Activated CD8-positive, alpha-beta memory T cell treated with anti-CD3 and anti-CD28 coated beads for 48 hours (primary cell): ENCODE results near the gene LEUTX.
"Not testable (repeated sequence)": the region's sequence is repeated elsewhere in the genome, so short reads cannot be mapped to it uniquely, and the experiment has no call there.

Experiments used
- DNase-seq, 3 experiments: peaks; one replicate each; pipeline ENCODE4 v3.0.0-alpha.2; 2020; ENCODE audit warnings: low read depth in 2 of 3, low spot score in 2 of 3

The LEUTX gene

DNA sequence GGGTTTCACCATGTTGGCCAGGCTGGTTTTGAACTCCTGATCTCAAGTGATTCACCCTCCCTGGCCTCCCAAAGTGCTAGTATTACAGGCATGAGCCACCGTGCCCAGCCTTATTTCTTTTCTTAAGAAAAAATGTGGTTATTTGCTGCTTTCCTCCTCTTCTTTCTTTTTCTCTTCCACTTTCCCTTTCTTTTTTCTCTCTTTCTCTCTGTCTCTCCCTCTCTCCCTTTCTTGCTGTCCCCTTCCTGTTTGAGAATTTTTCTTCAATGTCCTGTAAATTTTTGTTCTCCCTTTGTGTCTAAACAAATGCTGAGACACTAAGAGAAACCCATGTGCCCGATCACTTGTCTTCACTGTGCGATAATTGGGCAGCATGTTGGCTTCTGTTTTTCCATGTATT, 2.2 kb downstream of the LEUTX start:
- no peak for DNase-seq

GRCh38 chr19:39788244-39788643, 9.6 kb downstream of the LEUTX start:
- no peak for DNase-seq

DNA sequence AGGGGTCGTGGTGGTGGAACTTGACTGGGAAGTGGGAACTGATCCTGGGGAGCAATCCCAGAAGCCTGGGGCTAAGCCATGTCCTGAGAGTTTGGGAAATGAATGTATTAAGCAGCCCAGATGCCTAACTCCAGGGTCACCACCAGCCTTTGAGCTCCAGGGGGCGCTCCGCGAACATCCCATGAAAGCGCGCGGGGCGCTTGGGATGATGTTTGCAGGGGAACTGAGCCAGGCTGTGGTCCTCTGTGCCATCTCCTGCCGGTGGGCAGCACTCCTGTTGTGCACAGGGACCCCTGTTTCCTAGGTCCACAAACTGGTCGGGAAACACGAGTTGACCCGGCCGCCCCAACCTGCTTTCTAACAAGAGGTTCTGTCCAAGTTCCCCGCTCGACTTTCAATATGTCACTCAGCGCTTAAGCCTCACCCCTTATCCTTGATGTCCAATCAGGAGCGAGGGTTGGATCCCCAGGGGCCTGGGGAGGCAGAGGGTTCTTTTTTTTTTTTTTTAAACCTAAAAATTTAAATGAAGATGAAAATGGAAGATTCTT, 14.4 kb downstream of the LEUTX start:
- DNase-seq: peak; percentile 42 to 71 (median 43)

GRCh38 chr19:39795001-39795400, 16.3 kb downstream of the LEUTX start:
- no peak for DNase-seq

- DNase-seq: no peak
Measured at GRCh38 chr19:39796000-39796498, 17.4 kb downstream of the LEUTX start.

DNA sequence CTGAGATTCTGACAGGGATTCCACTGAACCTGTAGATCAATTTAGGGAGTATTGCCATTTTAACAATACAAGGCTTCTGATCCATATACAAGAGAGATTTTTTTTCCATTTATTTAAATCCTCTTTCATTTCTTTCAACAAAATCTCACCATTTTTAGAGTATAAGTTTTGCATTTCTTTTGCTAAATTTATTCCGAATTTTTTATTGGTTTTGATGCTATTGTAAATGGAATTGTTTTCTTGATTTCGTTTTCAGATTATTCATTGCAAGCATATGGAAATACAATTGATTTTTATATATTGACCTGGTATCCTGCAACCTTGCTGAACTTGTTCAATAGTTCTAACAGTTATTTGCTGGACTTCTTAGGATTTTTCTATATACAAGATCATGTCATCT, 18.4 kb downstream of the LEUTX start:
- no peak for DNase-seq

- no peak for DNase-seq
Measured at GRCh38 chr19:39802958-39803357, 24.3 kb downstream of the LEUTX start.

DNA sequence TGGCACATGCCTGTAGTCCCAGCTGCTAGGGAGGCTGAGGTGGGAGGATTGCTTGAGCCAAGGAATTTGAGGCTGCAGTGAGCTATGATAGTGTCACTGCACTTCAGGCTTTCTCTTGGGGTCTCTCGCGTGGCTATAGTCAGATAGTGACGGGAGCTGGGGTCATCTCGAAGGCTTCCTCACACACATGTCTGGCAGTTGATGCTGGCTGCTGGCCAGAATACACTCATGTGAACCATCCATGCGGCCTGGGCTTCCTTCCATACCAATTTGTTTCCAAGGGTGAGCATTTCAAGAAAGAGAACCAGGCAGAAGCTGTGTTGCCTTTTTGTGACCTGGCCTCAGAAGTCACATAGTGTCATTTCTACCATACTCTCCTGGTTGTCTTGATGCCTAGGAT, 26.4 kb downstream of the LEUTX start:
- DNase-seq: no peak

DNA sequence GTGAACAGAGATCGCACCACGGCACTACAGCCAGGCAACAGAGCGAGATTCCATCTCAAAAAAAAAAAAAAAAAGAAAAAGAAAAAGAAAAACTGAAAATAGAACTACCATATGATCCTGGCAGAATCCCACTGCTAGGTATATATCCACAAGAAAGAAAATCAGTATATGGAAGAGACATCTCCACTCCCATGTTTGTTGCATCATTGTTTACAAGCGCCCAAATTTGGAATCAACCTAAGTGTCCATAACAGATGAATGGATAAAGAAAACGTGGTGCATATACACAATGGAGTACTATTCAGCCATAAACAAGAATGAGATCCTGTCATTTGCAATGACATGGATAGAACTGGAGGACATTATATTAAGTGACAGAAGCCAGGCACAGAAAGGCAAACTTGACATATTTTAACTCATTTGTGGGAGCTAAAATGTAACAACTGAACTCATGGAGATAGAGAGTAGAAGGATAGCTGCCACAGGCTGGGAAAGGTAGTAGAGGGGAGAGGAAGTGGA, 29.3 kb downstream of the LEUTX start:
- no peak for DNase-seq

DNA sequence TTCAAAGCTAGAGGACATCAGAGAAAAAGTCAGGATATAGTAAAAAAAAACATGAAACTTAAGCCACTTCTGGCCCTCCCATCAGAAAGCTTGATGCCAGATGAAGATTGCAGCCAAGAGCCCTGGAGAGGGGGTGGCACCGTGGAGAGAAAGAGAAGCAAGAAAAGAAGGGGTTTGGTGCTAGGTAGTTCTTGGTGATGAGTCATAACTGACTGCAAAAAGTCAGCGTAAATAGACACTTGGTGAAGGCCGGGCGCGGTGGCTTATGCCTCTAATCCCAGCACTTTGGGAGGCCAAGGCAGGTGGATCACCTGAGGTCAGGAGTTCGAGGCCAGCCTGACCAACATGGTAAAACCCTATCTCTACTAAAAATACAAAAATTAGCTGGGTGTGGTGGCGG, 30.0 kb downstream of the LEUTX start:
- not testable (repeated sequence) for DNase-seq

GRCh38 chr19:39809368-39809767, 30.7 kb downstream of the LEUTX start:
- DNase-seq: no peak

DNA sequence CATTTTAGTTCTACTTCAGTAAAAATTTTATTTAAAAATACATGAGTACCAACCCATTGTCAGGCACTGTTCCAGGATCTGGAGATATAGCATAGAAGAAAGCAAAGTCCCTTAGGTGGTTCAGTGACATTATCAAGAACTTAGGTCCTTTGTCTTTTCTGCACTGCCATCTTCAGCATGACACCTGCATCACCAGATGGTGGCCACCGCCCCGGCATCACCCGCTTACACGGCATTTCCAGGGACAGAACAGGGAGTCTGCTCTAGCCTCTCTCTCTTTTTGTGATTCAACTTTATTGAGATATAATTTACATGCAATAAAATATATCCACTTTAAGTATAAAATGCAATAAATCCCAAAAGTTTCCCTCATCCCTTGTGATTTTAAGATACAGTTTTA, 31.8 kb downstream of the LEUTX start:
- DNase-seq: no peak

DNA sequence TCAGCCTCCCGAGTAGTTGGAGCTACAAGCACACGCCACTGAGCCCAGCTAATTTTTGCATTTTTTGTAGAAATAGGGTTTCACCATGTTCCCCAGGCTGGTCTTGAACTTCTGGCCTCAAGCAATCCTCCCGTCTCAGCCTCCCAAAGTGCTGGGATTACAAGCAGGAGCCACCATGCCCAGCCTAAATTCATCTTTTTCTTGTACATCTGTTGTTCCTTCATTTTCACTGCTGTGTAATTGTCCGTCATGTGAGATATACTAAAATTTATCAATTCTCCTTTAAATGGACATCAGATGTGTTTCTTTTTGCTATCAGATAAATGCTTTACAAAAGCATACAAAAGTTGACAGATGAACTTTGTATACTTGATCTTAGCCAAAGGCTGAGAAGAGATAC, 32.4 kb downstream of the LEUTX start:
- DNase-seq: no peak

- DNase-seq: no peak
Measured at GRCh38 chr19:39813264-39813993, 34.8 kb downstream of the LEUTX start.

DNA sequence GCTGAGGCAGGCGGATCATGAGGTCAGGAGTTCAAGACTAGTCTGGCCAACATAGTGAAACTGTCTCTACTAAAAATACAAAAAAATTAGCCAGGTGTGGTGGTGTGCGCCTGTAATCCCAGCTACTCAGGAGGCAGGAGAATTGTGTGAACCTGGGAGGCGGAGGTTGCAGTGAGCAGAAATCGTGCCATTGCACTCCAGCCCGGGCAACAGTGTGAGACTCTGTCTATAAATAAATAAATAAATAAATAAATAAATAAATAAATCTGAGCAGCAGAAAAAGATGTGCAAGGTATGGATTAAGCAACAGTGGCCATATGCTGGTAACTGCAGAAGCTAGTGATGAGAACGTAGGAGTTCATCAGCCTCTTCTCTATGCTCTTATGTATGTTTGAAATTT, 35.5 kb downstream of the LEUTX start:
- DNase-seq: not testable (repeated sequence)

DNA sequence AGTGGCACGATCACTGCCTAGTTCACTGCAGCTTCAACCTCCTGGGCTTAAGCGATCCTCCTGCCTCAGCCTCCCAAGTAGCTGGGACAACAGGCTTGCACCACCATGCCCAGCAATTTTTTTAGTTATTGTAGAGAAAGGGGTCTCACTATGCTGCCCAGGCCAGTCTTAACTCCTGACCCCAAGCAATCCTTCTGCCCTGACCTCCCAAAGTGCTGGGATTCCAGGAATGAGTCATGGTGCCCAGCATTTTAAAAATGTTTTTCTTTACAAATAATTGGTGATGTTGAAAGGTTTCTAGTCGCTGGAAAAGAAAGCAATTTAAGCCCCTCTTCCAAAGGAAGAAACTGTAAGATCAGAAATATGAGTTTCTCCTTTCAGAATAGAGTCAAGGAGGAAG, 35.9 kb downstream of the LEUTX start:
- no peak for DNase-seq

DNA sequence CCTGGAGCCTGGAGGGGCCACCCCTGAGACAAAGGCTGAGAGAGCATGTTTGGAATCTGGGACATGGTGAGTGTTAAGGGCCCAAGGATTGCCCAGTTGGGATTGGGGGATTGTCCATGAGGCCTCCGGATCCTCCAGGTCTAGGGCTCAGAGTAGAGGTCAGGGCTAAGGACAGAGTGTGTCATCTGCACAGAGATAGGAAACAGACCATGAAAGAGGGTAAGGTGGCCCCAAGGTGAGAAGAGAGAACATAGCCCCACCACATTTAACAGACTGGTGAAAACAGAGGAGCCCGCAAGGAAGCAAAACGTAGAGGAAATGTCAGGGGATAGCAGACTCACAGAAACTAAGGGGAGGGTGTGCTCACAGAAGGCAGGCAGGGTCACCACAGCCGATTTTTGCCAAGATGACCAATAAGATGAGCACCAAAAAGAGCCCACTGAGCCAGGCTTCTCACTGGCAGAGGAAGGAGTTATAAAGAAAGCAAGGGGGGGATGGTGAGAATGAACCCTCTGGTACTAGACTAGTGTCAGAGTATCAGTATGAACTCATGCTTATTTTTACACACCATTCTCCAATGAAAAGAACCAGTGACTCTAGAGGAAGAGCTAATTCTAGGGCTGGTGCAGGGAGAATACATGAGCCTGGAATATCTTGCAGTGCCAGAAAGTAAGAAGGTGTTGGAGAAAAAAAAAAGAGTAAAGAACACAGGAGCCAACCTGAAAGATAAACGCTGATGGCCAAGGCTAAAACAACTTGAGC, 37.8 kb downstream of the LEUTX start:
- no peak for DNase-seq

DNA sequence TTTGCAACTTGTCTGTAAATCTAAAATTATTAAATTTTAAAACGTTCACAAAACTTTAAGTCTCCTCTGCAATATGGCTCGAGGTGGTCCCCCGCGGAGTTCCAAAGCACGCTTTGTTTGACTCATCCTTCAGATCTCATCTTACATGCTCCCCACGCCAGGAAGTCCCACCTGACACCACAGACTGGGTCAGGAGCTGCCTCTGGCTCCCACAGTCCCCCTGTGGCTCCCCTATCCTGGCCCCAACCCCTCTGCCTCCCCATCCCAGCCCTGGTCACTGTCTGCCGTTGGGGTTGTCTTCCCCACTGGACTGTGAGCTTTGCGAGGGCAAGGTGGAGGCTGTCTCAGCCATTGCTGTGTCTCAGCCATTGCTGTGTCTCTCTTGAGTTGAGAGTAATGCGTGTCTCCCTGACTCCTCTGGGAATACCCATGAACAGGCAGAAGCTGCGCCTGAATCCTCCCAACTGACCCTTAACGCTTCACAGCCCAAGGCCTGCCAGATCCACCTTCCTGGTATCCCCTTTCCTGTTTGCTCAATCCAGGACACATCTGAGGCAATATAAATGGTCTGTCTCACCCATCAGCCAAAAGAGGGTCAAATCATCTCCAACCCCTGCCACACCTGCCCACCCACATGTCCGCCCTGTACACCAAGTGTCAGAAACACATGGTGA, 39.4 kb downstream of the LEUTX start:
- no peak for DNase-seq

DNA sequence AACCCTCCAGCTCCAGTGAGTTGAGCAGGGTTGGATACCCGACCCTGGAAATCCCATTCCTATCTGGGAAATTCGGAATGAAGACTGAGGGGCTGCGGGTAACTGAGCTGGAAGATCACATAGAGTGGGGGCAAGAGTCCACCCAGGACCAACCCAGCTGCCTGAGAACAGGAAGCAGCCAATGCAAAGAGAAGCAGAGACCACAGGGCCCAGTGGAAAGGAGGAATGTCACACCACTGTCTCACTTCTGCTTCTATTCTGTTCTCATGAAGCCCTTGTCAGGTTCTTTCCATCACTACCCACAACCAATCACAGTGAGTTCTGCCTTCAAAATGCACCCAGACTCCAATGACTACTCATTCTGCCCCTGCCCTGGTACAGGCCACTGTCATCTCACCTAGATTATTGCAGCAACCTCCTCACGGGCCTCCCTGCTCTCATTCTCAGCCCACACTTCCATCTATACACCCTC, 40.0 kb downstream of the LEUTX start:
- no peak for DNase-seq

GRCh38 chr19:39819786-39820185, 41.1 kb downstream of the LEUTX start:
- DNase-seq: no peak

- no peak for DNase-seq
Measured at GRCh38 chr19:39820696-39821095, 42.0 kb downstream of the LEUTX start.
